HG03439 (cell line): Measurements from ENCODE around the gene SKIL.
A peak's percentile ranks its signal among the peaks of the same experiment; 100 is the strongest.

Source experiments
- ATAC-seq: cut with Tn5 transposase; IDR thresholded peaks from one replicate; pipeline ENCODE4 v1.9.1; 2021; ENCODE audit warnings: mild to moderate bottlenecking, moderate library complexity; ENCODE audit not compliant: unreplicated experiment

SKIL gene

DNA sequence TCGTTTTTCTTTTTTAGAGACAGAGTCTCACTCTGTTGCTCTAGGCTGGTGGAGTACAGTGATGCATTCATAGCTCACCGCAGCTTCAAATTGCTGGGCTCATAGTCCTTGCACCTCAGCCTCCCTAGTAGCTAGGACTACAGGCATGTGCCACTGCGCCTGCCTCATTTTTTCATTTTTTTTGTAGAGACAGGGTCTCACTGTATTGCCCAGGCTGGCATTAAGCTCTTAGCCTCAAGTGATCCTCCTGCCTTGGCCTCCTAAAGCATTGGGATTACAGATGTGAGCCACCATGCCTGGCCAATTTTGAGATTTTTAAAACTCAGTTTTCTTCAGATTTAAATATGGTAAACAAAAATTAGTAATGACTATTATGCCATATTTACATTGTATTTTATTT is 29.0 kb downstream of the SKIL start:
- no peak for ATAC-seq

DNA sequence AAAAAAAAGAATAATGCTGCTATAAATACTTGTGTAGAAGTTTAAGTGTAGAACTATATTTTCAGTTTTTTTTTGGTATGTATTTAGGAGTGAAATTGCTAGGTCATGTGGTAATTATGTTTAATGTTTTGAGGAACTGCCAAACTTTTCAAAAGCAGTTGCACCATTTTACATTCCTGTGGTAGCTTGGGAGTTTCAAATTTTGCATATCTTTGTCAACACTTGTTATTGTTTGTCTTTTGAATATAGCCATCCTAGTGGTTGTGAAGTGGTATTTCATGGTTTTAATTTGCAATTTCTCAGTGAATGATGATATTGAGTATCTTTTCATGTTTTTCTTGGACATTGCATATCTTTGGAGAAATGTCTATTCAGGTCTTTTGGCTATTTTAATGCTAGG is 30.4 kb downstream of the SKIL start:
- ATAC-seq, result no peak

DNA sequence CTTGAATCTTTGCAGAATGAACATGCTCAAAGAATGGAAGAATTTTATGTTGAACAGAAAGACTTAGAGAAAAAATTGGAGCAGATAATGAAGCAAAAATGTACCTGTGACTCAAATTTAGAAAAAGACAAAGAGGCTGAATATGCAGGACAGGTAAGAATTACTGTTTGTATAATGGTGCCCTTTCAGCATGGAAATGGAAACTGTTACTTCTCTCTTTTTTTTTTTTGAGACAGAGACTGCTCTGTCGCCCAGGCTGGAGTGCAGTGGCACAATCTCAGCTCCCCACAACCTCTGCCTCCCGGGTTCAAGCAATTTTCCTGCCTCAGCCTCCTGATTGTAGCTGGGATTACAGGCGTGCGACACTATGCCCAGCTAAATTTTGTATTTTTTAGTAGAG is 33.6 kb downstream of the SKIL start:
- ATAC-seq, result no peak

DNA sequence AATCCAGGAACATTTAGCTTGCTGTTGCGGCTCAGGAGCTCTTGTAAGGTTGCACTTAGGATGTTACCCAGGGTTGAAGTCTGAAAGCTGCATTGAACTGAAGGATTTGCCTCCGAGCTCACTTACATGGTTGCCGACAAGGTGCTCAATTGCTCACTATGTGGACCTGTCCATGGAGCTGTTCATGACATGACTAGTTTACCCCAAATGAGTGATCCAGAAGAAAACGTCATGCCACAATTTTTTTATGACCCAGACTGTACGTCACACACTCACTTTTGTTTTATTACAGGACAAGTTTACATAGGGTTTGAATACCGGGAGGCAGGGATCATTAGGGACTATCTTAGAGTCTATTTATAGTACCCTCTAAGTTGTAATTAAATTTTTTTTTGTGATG is 40.2 kb downstream of the SKIL start:
- ATAC-seq, result no peak

DNA sequence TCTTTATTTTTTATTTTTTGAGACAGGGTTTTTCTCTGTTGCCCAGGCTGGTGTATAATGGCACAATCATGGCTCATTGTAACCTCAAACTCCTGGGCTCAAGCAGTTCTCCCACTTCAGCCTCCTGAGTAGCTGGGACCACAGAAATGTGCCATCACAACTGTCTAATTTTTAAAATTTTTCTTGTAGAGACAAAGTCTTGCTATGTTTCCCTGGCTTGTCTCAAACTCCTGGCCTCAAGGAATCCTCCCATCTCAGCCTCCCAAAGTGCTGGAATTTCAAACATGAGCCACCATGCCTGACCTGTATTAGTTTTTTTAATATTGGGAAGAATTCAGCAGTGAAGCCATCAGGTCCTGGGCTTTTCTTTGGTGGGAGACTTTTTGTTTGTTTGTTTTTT is 47.6 kb downstream of the SKIL start:
- ATAC-seq, result no peak

DNA sequence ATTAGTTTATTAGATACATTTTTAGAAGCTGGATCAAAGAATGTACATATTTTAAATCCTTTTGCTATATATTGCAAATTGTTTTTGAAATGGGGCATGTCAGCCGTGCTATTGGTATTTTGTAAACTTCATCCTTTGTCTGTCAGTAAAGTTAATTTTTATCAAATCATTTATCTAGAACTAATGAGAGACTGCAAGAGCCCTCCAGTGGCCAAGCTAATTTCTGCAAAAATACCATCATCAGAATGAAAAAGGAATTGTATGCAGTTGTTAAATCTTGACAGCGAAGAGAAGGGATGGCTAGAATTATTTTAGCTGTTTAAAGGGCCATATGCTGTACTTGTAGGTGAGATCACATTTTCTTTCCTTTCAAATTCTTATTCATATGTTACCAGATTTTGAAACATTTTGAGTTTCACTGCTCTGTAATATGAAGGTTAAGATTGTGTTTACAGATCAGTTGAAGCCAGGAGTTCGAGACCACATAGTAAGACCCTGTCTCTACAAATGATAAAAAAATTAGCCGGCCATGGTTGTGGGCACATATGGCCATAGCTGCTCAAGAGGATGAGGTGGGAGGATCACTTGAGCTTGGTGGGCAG is 53.0 kb downstream of the SKIL start:
- ATAC-seq, result no peak

DNA sequence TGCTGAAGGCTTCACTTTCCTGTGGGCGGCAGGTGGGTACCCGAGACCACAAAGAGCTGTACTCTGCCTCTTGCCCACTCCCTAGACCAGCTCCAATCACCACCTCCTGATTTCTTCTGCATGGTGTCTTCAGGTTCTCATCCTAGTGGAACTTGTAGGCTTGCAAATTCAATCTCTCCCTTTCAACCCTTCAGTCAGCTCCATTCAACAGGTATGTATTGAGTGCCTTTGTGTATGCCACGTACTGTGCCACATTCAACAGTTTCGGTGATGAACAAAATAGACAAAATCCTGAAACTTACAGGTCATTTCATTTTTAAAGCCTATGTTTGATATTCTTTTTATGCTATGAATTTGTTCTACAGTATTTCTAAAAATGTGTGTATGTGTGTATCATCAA is 55.8 kb downstream of the SKIL start:
- no peak for ATAC-seq

DNA sequence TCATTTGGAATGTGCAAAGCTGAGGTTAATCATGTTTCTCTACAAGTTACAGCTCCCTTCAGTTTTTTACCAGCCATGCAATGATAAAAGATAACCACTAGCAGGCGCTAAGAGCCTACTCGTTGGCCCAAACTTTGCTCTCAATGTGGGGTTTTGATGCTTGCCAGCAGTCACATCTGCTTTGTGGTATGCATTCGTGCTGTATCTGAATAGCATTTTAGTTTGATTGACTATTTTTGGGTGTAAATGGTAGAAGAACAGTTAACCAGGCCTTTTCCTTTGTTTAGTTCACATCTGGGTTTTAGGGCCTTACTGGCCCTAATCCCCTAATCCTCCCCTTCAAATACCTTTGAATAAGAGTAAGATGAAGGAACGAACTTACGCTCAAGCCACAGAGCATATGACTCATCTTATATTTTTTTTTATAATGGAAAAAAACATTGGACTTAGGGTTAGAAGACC is 56.7 kb downstream of the SKIL start:
- no peak for ATAC-seq

DNA sequence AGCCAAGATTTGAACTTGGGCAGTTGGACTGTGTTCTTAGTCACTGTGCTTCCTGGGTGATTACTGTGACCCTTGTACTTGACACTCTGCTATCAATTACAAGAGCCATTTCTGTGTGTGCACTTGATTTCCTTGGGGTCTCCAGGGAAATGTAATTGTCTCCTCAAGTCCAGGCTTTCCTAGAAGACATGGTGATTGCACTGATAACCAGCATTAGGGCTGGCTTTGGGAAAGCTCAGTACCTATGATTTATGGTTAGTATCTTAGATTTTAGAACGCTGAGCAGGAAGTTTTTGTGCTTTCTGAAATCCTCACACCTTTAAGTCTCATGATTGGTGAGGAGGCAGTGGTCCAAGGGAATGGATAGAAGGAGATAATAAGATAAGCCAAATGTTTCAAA is 59.6 kb downstream of the SKIL start:
- ATAC-seq, result no peak

DNA sequence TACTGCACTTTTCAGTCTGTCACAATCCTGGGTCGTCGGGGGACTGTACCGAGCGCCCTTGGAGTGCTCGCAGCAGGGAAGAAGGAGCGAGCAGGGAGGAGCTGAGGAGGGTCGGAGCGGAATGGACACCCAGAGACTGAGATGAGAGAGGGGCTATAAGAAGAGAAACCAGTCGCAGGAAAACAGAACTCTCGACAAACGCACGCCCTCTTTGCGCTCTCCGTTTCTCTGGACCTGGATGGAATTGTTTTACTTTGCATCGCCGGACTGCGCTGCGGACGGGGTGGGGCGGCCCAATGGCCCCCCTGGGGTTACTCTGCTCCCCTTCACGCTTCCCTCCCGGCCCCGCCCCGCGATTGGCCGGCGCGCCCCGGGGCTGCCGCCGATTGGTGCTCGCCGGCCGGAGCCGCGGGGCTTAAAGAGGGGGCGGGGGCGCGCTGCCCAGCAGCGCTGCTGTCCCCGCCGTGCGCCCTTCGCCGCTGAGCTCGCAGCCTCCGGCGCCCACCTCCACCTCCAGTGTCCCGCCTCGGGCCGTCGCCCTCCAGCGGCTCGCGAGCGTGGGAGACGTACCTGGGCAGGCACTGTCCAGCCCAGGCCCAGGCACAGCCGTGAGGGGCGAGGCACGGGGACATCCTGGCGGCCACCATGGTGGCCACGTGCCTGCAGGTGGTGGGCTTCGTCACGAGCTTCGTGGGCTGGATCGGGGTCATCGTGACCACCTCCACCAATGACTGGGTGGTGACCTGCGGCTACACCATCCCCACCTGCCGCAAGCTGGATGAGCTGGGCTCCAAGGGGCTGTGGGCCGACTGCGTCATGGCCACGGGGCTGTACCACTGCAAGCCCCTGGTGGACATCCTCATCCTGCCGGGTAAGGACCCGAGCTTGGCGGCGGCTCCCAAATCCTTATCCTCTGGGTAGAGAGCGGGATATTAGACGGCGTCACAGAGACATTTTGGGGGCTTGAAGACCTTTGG is 61.2 kb downstream of the SKIL start, which contains the start of gene CLDN11:
TSS of gene CLDN11 (plus strand) at position 447 of the 977 bp plus-strand sequence. CDS start at position 646, 199 bp downstream.
- no peak for ATAC-seq

DNA sequence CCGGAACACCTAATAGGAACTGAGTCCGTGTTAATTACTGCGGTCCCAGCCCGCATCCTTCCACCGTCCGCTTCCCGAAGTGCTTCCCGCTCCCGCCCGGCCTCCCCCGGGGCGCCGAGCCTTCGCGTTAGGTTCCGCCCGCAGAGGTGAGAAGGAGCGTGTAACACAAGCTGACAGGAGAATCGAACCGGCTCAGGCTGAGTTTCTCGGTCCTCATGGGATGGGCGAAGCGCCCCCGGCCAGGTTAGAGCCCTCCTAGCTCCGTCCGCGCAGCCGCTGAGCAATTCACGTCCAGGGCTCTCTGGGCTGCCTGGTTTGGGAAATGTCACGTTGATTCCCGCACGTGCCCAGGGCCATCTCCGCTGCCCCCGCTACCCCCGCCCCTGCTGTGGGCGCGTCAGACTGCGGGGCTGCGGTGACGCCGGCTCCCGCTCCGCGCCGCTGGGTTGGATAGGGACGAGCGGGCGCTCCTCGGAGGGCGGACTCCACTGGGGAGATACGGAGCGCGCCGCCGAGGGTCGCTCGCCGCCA is 62.1 kb downstream of the SKIL start:
- no peak for ATAC-seq

DNA sequence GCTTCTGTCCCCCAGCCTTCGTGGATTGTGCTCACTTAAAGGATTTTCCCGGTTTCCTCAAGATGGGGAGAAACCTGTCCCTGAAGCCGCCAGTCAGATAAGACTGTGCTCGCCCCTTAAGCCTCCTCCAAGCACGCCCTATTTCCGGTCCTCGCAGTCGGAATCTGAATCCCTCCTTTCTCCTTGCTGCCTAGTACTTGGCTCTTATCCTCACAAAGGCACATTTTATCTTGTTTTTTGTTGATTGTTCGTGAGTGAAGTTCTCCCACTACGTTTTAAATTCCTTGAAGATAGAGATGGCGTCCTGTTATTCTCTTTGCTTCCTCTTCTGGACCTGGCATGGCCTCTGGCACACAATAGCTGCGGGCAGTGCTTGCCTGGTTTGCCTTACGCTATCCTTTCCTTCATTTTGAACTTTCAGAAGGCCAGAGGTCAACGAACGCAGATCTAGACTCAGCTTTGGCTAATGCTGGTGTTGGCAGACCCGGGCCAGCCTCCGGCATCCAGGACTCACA is 62.8 kb downstream of the SKIL start:
- ATAC-seq, result no peak

DNA sequence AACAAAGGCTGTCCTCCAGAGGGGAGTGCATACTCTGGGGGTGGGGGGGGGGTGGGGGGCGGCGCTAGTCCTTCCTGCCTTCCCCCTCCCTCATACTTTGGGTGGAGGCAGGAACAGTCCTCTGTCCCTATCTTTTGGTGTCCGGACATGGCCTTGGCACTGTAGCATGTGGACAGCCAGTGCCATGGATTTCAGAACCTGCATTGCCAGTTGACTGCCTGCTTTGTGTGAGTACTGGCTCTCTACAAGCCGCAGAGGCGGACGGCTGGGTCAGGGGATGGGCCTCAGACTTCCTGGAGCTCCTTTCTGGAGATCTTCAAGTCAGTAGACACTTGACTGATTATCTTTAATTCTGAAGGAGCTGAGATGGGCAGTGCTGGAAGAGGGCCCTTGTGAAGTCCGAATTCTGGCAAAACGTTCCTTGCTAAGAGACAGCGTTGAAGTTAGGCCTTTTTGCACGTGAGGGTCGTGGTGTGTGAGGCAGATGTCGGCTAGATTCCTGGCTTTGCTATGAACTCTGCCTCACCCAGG is 63.7 kb downstream of the SKIL start:
- ATAC-seq, result no peak

DNA sequence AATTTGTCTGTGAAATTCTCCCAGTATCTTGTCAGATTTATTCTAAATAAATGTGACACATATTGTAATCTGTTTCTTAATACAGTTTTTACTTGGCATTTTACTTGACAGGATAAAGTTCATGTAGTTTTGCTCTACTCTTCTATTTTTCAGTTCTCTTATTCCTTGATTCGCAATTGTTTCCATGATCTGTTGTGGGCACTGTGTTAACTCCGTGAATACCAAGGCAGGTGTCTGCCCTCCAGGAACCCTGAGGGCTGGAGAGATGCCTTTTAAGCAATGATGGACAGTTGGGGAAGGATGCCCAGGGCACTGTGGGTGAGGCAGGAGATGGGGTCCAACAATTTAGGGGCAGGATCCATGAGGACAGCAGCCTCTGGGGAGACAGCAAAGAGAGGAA is 64.2 kb downstream of the SKIL start:
- no peak for ATAC-seq

DNA sequence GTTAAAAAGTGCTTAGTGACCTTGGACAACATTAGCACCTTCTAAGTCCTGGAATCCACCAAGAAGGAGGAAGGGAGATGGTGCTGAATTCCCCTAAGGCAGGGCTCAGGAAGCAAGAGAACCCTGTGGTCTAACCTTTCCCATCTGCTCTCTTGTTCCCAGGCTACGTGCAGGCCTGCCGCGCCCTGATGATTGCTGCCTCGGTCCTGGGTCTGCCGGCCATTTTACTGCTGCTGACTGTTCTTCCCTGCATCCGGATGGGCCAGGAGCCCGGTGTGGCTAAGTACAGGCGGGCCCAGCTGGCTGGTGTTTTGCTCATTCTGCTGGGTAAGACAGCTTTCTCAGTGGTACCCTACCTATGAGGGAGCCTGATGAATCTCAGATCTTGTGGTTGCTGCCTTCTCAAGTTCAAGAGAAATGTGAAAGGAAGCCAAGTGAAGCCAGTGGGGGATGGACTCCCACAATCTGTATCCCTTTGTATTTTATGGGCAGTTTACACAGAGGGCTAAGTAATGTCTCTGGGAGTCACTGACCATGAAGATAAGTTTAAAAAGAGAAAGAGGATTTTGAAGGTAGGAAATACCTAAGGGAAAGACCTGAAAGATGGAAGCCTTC is 65.6 kb downstream of the SKIL start:
- ATAC-seq, result no peak

DNA sequence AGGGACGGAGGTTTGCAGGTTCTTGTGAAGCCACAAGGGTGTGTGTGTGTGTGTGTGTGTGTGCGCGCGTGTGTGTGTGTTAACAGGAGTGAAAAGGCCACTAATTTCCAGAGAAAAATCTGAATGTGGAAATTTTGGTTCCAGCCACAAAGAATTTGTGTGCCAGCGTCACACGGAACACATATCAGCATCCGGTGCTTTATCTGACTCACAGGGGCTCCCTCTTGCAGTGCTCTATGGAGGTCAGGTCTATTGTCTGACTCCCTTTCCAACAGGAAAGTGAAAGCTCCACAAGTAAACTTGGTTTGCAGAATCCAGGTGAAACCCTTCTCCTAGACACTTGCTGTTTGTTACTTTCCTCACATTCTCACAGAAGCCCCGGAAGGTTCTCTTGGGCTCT is 67.4 kb downstream of the SKIL start:
- no peak for ATAC-seq

DNA sequence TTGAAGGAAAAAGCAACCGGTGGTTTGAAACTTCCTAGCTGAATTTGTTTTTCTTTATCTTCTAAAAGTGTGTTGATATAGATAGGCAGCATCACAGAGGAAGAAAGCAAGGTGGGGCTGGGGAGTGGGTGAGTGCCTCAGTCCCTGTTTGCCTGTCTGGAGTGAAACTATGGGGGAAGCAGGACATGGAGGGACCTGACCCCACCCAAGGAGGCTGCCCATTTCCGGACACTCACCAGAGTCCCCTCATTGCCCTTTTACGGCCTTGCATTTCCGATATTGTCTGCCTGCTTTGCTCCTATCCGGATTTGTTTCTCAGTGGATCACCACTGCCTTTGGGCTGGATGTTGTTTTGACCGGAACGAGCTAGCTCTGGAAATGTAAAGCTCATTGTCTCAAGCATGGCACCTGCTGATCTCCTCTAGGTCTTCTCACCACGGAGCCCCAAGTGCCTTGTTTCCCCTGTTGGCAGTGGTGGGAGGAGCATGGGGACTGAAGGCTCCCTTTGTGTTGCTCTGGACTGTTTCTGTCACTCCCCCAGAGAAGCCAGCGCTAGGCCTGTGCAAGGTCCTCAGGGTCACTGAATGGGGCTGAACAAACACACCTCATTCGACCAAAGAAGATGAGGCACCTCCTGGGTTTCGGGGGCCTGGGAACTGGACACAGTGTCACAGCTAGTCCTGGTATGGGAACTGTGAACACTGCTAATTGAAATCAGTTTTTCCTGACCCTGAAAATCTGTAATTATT is 68.2 kb downstream of the SKIL start:
- ATAC-seq, result no peak

DNA sequence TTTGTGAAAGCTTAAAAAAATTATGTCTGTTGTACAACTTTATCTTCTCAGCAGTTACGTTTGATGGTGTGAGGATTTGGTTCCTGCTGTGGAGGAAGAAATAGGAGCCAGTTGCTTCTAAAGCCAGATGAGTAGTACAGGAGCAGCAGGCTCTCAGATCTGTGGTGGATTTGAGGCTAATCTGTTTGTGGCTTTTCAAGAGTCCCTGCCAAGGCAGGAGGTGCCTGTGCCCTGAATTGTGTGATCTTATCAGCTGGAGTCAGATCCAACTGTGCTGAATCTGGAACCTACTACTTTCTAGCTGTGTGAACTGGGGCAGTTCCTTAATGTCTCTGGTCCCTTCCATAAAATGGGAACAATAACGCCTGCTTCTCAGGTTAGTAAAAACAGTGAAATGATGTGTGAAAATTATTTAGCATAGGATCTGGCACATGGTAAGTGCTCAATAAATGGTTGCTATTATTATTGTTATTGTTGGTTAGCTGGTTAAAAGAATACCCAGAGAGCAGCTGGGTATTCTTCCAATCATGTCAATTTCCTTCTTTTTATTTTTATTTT is 68.8 kb downstream of the SKIL start:
- ATAC-seq, result no peak

DNA sequence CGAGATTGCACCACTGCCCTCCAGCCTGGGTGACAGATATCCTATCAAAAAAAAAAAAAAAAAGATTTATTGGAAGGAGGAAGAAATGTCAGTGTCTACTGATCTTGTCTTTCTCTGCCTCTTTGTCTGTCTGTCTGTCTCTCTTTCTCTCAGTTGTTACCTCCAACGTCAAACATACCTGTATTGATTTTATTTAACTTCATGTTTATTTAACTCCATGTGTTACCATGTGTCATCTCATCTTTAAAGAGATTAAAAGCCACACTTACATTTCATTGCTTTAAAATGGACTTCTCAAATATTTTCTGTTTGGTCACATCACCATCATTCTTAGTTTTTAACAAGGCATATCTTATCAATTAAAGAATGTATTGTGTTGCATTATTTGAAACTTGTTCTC is 70.6 kb downstream of the SKIL start:
- ATAC-seq, result no peak

DNA sequence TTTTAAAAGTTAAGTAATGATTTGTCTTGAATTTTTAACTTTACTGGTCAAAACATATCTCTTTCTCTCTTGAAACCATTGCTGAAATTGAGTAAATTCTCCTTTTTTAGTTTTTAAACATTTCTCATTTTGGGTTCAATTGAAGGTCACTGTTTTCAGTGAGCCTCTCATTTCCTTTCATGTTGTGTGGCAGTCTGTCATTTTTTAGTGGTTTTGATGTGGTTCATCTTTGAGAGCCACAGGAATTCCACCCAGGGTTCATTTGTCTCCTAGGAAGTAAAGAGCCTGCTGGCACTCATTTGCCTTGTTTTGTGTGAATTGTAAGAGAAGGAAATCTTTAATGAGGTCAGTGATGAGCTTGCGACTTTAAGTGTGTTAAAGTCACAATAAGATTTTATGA is 71.5 kb downstream of the SKIL start:
- ATAC-seq, result peak; percentile 60
